Activated naive CD4-positive, alpha-beta T cell treated with anti-CD3 and anti-CD28 coated beads for 36 hours (primary cell): ENCODE data around the gene FBH1. TPM values are rescaled to one million over a fixed set of nuclear protein-coding genes. Genes with fewer than 3 reads are reported as not detected.

Experiments used
- CTCF ChIA-PET: fragments of 350-600 bp; sonication (Branson Sonifier 250); formaldehyde crosslinking; loops from one replicate; lab custom pipeline; 2021; ENCODE audit warnings: antibody characterized with exemption; lab: Charles Lee
- DNase-seq: peaks from one replicate; pipeline ENCODE4 v3.0.0-alpha.2; 2020
- H3K27ac Mint-ChIP-seq: one replicate; pipeline ENCODE4 v1.8.0; 2021; ENCODE audit warnings: mild to moderate bottlenecking, mixed read lengths
- H3K27me3 Mint-ChIP-seq: one replicate; pipeline ENCODE4 v1.8.0; 2021; ENCODE audit warnings: low read depth, mixed read lengths
- H3K36me3 Mint-ChIP-seq: one replicate; pipeline ENCODE4 v1.8.0; 2021; ENCODE audit warnings: low read depth, mixed read lengths
- H3K4me1 Mint-ChIP-seq: one replicate; pipeline ENCODE4 v1.8.0; 2021; ENCODE audit warnings: low read depth, mixed read lengths
- H3K4me3 Mint-ChIP-seq: one replicate; pipeline ENCODE4 v1.8.0; 2021; ENCODE audit warnings: mild to moderate bottlenecking, moderate library complexity, mixed read lengths
- H3K9me3 Mint-ChIP-seq: one replicate; pipeline ENCODE4 v1.8.0; 2021; ENCODE audit warnings: mixed read lengths
- intact Hi-C: fragments of 100-400 bp; cut with micrococcal nuclease; formaldehyde crosslinking; loops from one replicate; pipeline ENCODE4 v1.15.1; 2023
- total RNA-seq, 2 experiments: library from RNA; stranded (reverse); gene quantifications; one replicate each; pipeline ENCODE4 v1.2.3, GENCODE V29; 2021

Gene FBH1
- total RNA-seq, 2 experiments from 2014 or later: 40.4 to 42.7 TPM

DNA sequence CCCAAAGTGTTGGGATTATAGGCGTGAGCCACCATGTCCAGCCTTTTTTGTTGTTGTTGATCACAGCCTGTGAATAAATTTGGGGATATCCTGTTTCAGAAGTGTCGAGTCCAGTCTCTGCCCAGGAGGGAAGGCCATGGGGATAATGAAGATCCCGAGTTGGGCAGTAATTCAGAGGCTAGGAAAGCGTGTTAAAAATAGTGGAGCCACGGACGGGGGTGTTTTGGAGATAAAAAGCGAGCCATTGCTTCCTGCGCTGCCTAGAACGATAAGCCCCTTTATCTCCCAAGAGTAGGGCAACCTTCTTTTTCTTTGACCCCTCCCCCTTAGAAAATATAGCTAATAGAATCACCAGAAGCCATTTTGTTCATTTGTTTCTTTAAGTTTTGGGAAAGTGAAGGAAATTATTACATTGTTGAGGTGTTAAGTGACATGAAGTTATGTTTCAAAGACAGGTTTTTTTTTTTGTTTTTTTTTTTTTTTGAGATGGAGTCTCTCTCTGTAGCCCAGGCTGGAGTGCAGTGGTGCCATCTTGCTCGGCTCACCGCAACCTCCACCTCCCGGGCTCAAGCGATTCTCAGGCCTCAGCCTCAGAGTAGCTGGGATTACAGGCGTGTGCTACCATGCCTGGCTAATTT, 44.0 kb downstream of the FBH1 start:
- no peak for DNase-seq
- H3K36me3 Mint-ChIP-seq: peaks cover 10% of the 10 kb centered on the region
- intact Hi-C loops: no loop called here
- no peaks in the 10 kb centered on the region for H3K27me3 Mint-ChIP-seq
- CTCF ChIA-PET: no interaction called here
- H3K27ac Mint-ChIP-seq: no peak overlapping the region
- H3K4me3 Mint-ChIP-seq: no peak overlapping the region
- H3K4me1 Mint-ChIP-seq: no peaks in the 10 kb centered on the region
- H3K9me3 Mint-ChIP-seq: no peaks in the 10 kb centered on the region

DNA sequence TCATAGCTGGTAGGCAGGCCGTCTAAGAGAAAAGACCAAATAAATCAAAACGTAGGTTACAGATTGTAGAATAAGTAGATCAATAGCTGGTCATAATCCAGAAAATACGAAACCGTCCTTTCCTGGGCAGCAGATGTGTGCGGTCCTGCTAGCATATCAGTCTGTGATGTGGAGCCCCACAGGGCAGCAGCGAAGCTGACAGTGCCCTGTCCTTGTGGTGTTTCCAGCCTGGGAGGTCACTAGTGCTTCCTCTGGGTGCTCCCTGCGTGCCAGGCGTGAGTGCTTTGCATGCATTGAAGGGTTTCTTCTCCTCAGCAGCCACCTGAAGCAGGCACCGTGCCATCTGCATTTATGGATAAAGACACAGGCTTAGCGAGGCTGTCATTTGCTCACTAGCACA, 45.6 kb downstream of the FBH1 start:
- no peak for DNase-seq
- no peaks in the 10 kb centered on the region for H3K9me3 Mint-ChIP-seq
- no peak overlapping the region for H3K27ac Mint-ChIP-seq
- H3K4me1 Mint-ChIP-seq: no peaks in the 10 kb centered on the region
- no peaks in the 10 kb centered on the region for H3K27me3 Mint-ChIP-seq
- peaks cover 7% of the 10 kb centered on the region for H3K36me3 Mint-ChIP-seq
- intact Hi-C loops: no loop called here
- H3K4me3 Mint-ChIP-seq: no peak overlapping the region
- CTCF ChIA-PET: no interaction called here

GRCh38 chr10:5937016-5937415, 47.0 kb downstream of the FBH1 start:
- intact Hi-C loops: no loop called here
- CTCF ChIA-PET: no interaction called here
- no peak overlapping the region for H3K4me3 Mint-ChIP-seq
- no peaks in the 10 kb centered on the region for H3K27me3 Mint-ChIP-seq
- peaks cover 3% of the 10 kb centered on the region for H3K36me3 Mint-ChIP-seq
- no peak overlapping the region for H3K27ac Mint-ChIP-seq
- H3K9me3 Mint-ChIP-seq: no peaks in the 10 kb centered on the region
- no peak for DNase-seq
- no peaks in the 10 kb centered on the region for H3K4me1 Mint-ChIP-seq

DNA sequence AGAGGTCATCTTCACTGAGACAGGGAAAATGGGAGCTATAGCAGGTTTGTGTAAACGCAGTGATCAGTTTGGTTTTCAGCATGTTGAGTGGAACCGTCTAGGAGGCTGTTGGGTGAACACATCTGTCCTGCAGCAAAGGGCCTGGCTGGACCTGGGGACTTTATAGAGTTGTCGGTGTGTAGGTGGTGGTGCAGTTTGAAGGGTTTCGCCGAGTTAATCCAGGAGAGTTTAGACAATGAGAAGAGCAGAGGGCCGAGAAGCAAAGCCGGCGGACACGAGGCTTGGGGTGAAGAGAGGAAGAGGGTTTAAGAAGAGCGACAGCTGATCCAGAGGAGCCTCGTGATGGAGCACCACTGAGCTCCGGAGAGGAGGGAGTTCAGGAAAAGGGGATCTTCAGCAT, 48.2 kb downstream of the FBH1 start:
- Mint-ChIP-seq H3K27me3 (no peaks in the 10 kb centered on the region), H3K27ac (no peak overlapping the region), H3K4me3 (no peak overlapping the region), H3K9me3 (no peaks in the 10 kb centered on the region), H3K36me3 (peaks cover 3% of the 10 kb centered on the region), H3K4me1 (no peaks in the 10 kb centered on the region)
- no peak for DNase-seq
- CTCF ChIA-PET: interaction anchor here (0.9 kb wide), 1 partner anchor 55 kb away, joined by 3 read pairs; no protein-coding TSS in a partner anchor
- intact Hi-C loops: no loop called here

GRCh38 chr10:5940807-5941218, 50.8 kb downstream of the FBH1 start:
- Mint-ChIP-seq H3K27ac (no peak overlapping the region), H3K4me1 (peaks cover 5% of the 10 kb centered on the region), H3K27me3 (no peaks in the 10 kb centered on the region), H3K9me3 (no peaks in the 10 kb centered on the region), H3K36me3 (peaks cover 3% of the 10 kb centered on the region), H3K4me3 (no peak overlapping the region)
- intact Hi-C loops: loop anchor here (10.0 kb wide), 1 partner anchor 454 kb away; no protein-coding TSS in a partner anchor
- no peak for DNase-seq
- CTCF ChIA-PET: no interaction called here

- Mint-ChIP-seq H3K4me1 (peaks cover 10% of the 10 kb centered on the region), H3K27ac (no peak overlapping the region), H3K36me3 (peaks cover under 1% of the 10 kb centered on the region), H3K9me3 (no peaks in the 10 kb centered on the region), H3K27me3 (no peaks in the 10 kb centered on the region), H3K4me3 (no peak overlapping the region)
- intact Hi-C loops: loop anchor here (10.0 kb wide), 1 partner anchor 453 kb away; no protein-coding TSS in a partner anchor
- CTCF ChIA-PET: no interaction called here
- no peak for DNase-seq
Measured at GRCh38 chr10:5941579-5941978, 51.5 kb downstream of the FBH1 start.

DNA sequence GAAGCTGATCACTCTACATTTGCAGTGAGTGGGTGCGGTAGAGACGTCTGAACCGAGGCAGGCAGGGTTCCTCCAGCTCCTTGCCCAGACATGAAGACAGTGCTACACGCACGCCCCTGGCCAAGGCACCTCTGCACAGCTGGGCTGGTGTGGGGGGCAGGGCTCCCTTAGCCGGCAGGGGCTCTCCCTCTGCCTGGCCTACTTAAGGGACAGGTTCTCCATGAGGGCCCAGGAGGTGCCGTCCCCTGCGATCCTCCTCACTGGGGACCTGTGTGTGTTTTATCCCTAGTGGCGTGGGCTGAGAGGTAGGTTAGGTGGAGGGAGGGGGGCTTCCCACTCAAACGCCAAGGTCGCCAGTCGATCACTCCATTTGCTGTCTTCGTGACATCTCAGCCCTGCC, 52.0 kb downstream of the FBH1 start:
- Mint-ChIP-seq H3K4me1 (peaks cover 10% of the 10 kb centered on the region), H3K27ac (no peak overlapping the region), H3K27me3 (no peaks in the 10 kb centered on the region), H3K4me3 (no peak overlapping the region), H3K36me3 (no peaks in the 10 kb centered on the region), H3K9me3 (no peaks in the 10 kb centered on the region)
- intact Hi-C loops: loop anchor here (10.0 kb wide), 1 partner anchor 453 kb away; no protein-coding TSS in a partner anchor
- DNase-seq: no peak
- CTCF ChIA-PET: no interaction called here

DNA sequence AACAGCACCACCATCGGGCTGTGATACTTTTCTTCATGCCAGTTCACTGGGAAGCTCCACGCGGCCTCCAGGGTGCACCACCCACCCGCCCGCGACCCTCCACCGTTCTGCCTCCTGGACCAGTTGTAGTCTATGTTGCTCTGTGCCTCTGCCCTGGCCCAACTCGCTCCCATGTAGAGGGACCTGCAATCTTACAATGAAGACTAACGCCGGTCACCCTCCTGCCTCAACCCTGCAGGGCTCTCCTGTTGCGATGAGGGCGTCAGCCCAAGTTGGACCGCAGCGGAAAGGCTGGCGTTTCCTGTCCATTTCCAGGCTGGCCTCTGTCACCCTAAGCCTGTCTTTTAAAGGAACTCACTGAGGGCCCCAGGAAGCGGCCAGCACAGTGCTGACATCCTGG, 52.4 kb downstream of the FBH1 start:
- intact Hi-C loops: loop anchor here (10.0 kb wide), 1 partner anchor 452 kb away; no protein-coding TSS in a partner anchor
- no peaks in the 10 kb centered on the region for H3K36me3 Mint-ChIP-seq
- DNase-seq: no peak
- H3K9me3 Mint-ChIP-seq: no peaks in the 10 kb centered on the region
- H3K4me1 Mint-ChIP-seq: peaks cover 10% of the 10 kb centered on the region
- CTCF ChIA-PET: no interaction called here
- H3K27ac Mint-ChIP-seq: no peak overlapping the region
- no peaks in the 10 kb centered on the region for H3K27me3 Mint-ChIP-seq
- no peak overlapping the region for H3K4me3 Mint-ChIP-seq

- CTCF ChIA-PET: no interaction called here
- Mint-ChIP-seq H3K27ac (no peak overlapping the region), H3K4me3 (no peak overlapping the region)
Measured at GRCh38 chr10:5943536-5943935, 53.5 kb downstream of the FBH1 start.

GRCh38 chr10:5944389-5945189, 54.5 kb downstream of the FBH1 start:
- Mint-ChIP-seq H3K36me3 (no peaks in the 10 kb centered on the region), H3K4me1 (peaks cover 10% of the 10 kb centered on the region), H3K27me3 (no peaks in the 10 kb centered on the region), H3K27ac (no peak overlapping the region), H3K4me3 (no peak overlapping the region), H3K9me3 (no peaks in the 10 kb centered on the region)
- intact Hi-C loops: loop anchor here (10.0 kb wide), 1 partner anchor 450 kb away; no protein-coding TSS in a partner anchor
- no peak for DNase-seq
- CTCF ChIA-PET: no interaction called here

More at GRCh38 chr10:5943536-5943935, 53.5 kb downstream of the FBH1 start:
- Mint-ChIP-seq H3K36me3 (no peaks in the 10 kb centered on the region), H3K4me1 (peaks cover 10% of the 10 kb centered on the region), H3K9me3 (no peaks in the 10 kb centered on the region), H3K27me3 (no peaks in the 10 kb centered on the region)
- DNase-seq: no peak
- intact Hi-C loops: loop anchor here (10.0 kb wide), 1 partner anchor 451 kb away; no protein-coding TSS in a partner anchor

DNA sequence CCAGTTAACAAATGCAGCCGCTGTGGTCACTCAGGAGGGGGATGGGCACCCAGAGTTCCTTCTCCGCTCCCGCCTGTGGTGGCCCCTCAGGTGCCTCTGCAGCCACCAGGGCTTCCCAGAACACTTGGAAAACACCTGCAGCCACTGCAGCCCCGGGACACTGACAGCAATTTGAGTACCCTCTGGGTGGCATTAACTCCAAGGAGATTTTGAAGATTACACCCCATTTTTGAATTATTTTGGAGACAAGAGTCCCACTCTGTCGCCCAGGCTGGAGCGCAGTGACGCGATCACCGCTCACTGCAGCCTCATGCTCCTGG, 55.1 kb downstream of the FBH1 start:
- no peak for DNase-seq
- H3K4me1 Mint-ChIP-seq: peaks cover 10% of the 10 kb centered on the region
- H3K36me3 Mint-ChIP-seq: no peaks in the 10 kb centered on the region
- H3K4me3 Mint-ChIP-seq: no peak overlapping the region
- no peaks in the 10 kb centered on the region for H3K27me3 Mint-ChIP-seq
- intact Hi-C loops: loop anchor here (10.0 kb wide), 1 partner anchor 450 kb away; no protein-coding TSS in a partner anchor
- CTCF ChIA-PET: no interaction called here
- H3K9me3 Mint-ChIP-seq: no peaks in the 10 kb centered on the region
- no peak overlapping the region for H3K27ac Mint-ChIP-seq

DNA sequence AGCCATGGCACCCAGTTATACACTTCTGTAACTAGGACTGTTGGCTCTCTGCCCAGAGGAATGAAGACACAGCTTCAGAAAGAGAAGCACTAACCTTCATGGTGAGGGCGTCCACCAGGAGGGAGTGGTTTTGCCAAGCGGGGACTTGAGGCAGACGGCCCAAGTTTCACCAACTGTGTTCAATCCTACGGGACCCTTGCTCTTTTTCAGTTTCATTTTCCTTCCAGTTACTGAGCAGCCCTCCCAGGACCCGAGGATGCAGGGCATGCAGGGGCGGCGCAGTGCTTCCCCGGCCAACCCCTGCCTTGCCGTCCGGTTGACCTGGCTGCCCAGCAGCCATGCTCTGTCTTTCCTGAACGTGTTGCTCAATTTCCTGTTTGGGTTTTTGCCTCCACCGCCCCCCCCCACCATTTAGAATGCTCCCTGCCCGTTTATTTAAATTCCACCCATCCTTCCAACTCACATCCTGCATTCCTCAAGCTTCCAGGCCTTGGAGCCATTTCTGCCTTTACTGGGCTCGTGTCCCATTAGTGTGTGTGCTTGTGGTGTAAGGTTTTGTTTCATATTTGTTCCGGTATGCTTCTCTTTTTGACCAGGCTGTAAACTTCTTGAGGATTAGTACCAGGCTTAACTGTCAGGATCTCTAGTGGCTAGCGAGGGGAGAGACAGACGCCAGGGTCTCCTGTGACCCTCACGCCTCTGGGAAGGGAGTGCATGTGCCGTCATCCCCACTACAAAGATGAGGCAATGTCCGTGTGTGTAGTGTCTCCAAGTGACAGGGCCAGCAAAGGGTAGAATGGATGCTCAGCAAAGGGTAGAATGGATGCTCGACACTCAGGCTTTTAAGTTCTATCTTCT, 55.7 kb downstream of the FBH1 start:
- no peak for DNase-seq
- Mint-ChIP-seq H3K4me1 (peaks cover 10% of the 10 kb centered on the region), H3K4me3 (peak overlapping the region; percentile 11), H3K27ac (no peak overlapping the region), H3K9me3 (no peaks in the 10 kb centered on the region), H3K27me3 (no peaks in the 10 kb centered on the region), H3K36me3 (no peaks in the 10 kb centered on the region)
- intact Hi-C loops: loop anchor here (10.0 kb wide), 1 partner anchor 449 kb away; no protein-coding TSS in a partner anchor
- CTCF ChIA-PET: no interaction called here
